ENCODE data around the gene PLA2G5.

The PLA2G5 gene

GRCh38 chr1:20139776-20140612 is 70.0 kb downstream of the PLA2G5 start:
- H3K36me3 ChIP-seq = no peaks in the 10 kb centered on the region
- TF ChIP-seq CTCF (IDR thresholded peaks at IDR 0.05; ENCODE audit: low read depth, low read length) = no peak
- H3K9me3 ChIP-seq = no peaks in the 10 kb centered on the region
- no peaks in the 10 kb centered on the region for H3K4me1 ChIP-seq
- no peaks in the 10 kb centered on the region for H3K27me3 ChIP-seq
- no peak overlapping the region for H3K4me3 ChIP-seq (ENCODE audit: low read depth, low read length)
- no peak for DNase-seq

GRCh38 chr1:20141001-20141400 is 71.0 kb downstream of the PLA2G5 start:
- no peaks in the 10 kb centered on the region for H3K4me1 ChIP-seq
- H3K36me3 ChIP-seq = no peaks in the 10 kb centered on the region
- DNase-seq = no peak
- H3K9me3 ChIP-seq = no peaks in the 10 kb centered on the region
- TF ChIP-seq CTCF (IDR thresholded peaks at IDR 0.05; ENCODE audit: low read depth, low read length) = no peak
- H3K4me3 ChIP-seq (ENCODE audit: low read depth, low read length) = no peak overlapping the region
- H3K27me3 ChIP-seq = no peaks in the 10 kb centered on the region

- Histone ChIP-seq H3K4me3 (ENCODE audit: low read depth, low read length) (no peak overlapping the region), H3K4me1 (no peaks in the 10 kb centered on the region), H3K9me3 (no peaks in the 10 kb centered on the region), H3K36me3 (no peaks in the 10 kb centered on the region), H3K27me3 (no peaks in the 10 kb centered on the region)
- no peak for TF ChIP-seq CTCF (IDR thresholded peaks at IDR 0.05; ENCODE audit: low read depth, low read length)
- DNase-seq = no peak
Observed at GRCh38 chr1:20141466-20141865, 71.5 kb downstream of the PLA2G5 start.
